Mesendoderm (in vitro differentiated cells): ENCODE data around the gene LRP10.
A peak's percentile ranks its signal among the peaks of the same experiment; 100 is the strongest.

Experiments used
- DNase-seq: peaks from one replicate; pipeline ENCODE4 v3.0.0; 2013
- H2AK5ac ChIP-seq: 2 replicates; pipeline ENCODE4 v1.6.1; 2013; ENCODE audit warnings: low read length, inconsistent platforms
- H2BK120ac ChIP-seq: 2 replicates; pipeline ENCODE4 v1.6.1; 2013; ENCODE audit warnings: low read depth, mild to moderate bottlenecking, low read length, moderate library complexity, mixed read lengths
- H2BK15ac ChIP-seq: replicated peaks from 2 replicates; pipeline ENCODE4 v1.6.1; 2013; ENCODE audit warnings: low read depth, mild to moderate bottlenecking, moderate library complexity
- H2BK5ac ChIP-seq: 2 replicates; pipeline ENCODE4 v1.6.1; 2013; ENCODE audit warnings: low read length, inconsistent platforms
- H3K18ac ChIP-seq: 2 replicates; pipeline ENCODE4 v1.6.1; 2013; ENCODE audit warnings: mild to moderate bottlenecking, low read length, mixed read lengths
- H3K23ac ChIP-seq: one replicate; pipeline ENCODE4 v1.6.1; 2013; ENCODE audit warnings: low read length
- H3K27ac ChIP-seq: 2 replicates; pipeline ENCODE4 v1.5.1; 2013; ENCODE audit warnings: low read depth, mild to moderate bottlenecking, inconsistent platforms, low read length, moderate library complexity
- H3K27me3 ChIP-seq: 2 replicates; pipeline ENCODE4 v1.6.1; 2013; ENCODE audit warnings: low read length, control low read depth, mild to moderate bottlenecking, inconsistent platforms; ENCODE audit not compliant: insufficient read depth, poor library complexity
- H3K36me3 ChIP-seq: 2 replicates; pipeline ENCODE4 v1.6.1; 2013; ENCODE audit warnings: low read length, inconsistent platforms; ENCODE audit not compliant: control insufficient read depth, insufficient read depth
- H3K4ac ChIP-seq: one replicate; pipeline ENCODE4 v1.6.1; 2013; ENCODE audit warnings: low read depth, mild to moderate bottlenecking, low read length, moderate library complexity
- H3K4me1 ChIP-seq: 2 replicates; pipeline ENCODE4 v1.6.1; 2013; ENCODE audit warnings: low read depth, low read length, inconsistent platforms; ENCODE audit not compliant: control insufficient read depth
- H3K4me2 ChIP-seq: 2 replicates; pipeline ENCODE4 v1.6.1; 2013; ENCODE audit warnings: low read length
- H3K4me3 ChIP-seq: 2 replicates; pipeline ENCODE4 v1.5.1; 2013; ENCODE audit warnings: mild to moderate bottlenecking, low read length
- H3K56ac ChIP-seq: one replicate; pipeline ENCODE4 v1.6.1; 2013; ENCODE audit warnings: low read length
- H3K79me1 ChIP-seq: 2 replicates; pipeline ENCODE4 v1.6.1; 2013; ENCODE audit warnings: low read length, inconsistent platforms
- H3K79me2 ChIP-seq: 2 replicates; pipeline ENCODE4 v1.6.1; 2013; ENCODE audit warnings: mild to moderate bottlenecking, low read length; ENCODE audit not compliant: control insufficient read depth, insufficient read depth
- H3K9ac ChIP-seq: 2 replicates; pipeline ENCODE4 v1.6.1; 2013; ENCODE audit warnings: low read length, inconsistent platforms
- H4K5ac ChIP-seq: one replicate; pipeline ENCODE4 v1.6.1; 2013; ENCODE audit warnings: low read length
- H4K8ac ChIP-seq: one replicate; pipeline ENCODE4 v1.6.1; 2013; ENCODE audit warnings: low read depth, mild to moderate bottlenecking, control low read depth, low read length, moderate library complexity
- WGBS: extraction: QIAGEN DNeasy Blood & Tissue Kit; methylation state at CpG from one replicate; pipeline ENCODE4 v1.1.7; 2013; ENCODE audit warnings: low lambda C conversion rate, missing lambda C conversion rate; ENCODE audit not compliant: insufficient coverage; ENCODE audit errors: extremely low coverage; 5-methylcytosine and 5-hydroxymethylcytosine counted together

Gene LRP10

DNA sequence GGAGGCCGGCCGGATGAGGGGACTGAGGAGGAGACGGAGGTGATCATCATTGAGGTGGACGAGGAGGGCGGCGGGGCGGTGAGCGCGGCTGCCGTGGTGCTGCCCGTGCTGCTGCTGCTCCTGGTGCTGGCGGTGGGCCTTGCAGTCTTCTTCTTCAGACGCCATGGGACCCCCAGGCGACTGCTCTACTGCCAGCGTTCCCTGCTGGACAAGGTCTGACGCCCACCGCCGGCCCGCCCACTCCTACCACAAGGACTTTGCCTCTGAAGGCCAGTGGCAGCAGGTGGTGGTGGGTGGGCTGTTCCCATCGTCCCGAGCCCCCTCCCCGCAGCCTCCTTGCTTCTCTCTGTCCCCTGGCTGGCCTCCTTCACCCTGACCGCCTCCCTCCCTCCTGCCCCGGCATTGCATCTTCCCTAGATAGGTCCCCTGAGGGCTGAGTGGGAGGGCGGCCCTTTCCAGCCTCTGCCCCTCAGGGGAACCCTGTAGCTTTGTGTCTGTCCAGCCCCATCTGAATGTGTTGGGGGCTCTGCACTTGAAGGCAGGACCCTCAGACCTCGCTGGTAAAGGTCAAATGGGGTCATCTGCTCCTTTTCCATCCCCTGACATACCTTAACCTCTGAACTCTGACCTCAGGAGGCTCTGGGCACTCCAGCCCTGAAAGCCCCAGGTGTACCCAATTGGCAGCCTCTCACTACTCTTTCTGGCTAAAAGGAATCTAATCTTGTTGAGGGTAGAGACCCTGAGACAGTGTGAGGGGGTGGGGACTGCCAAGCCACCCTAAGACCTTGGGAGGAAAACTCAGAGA lies 25.5 kb upstream of the LRP10 start:
- H2BK5ac ChIP-seq, result no peak overlapping the region
- no peaks in the 10 kb centered on the region for H3K79me2 ChIP-seq
- H3K9ac ChIP-seq, result no peak overlapping the region
- H3K4ac ChIP-seq, result no peak overlapping the region
- H2BK120ac ChIP-seq, result no peak overlapping the region
- peaks cover 2% of the 10 kb centered on the region for H3K4me1 ChIP-seq
- H3K23ac ChIP-seq, result no peak overlapping the region
- H2BK15ac ChIP-seq, result no peak overlapping the region
- H4K8ac ChIP-seq, result no peak overlapping the region
- no peak overlapping the region for H2AK5ac ChIP-seq
- peaks cover 32% of the 10 kb centered on the region for H3K36me3 ChIP-seq
- no peak overlapping the region for H3K27ac ChIP-seq
- DNase-seq, result no peak
- no peak overlapping the region for H3K18ac ChIP-seq
- H3K4me3 ChIP-seq, result no peak overlapping the region
- WGBS, result no CpG with 5 or more reads among the region's 26 CpGs
- H3K4me2 ChIP-seq, result no peak overlapping the region
- H3K79me1 ChIP-seq, result peaks cover 6% of the 10 kb centered on the region
- no peak overlapping the region for H4K5ac ChIP-seq
- no peaks in the 10 kb centered on the region for H3K27me3 ChIP-seq
- H3K56ac ChIP-seq, result no peak overlapping the region

DNA sequence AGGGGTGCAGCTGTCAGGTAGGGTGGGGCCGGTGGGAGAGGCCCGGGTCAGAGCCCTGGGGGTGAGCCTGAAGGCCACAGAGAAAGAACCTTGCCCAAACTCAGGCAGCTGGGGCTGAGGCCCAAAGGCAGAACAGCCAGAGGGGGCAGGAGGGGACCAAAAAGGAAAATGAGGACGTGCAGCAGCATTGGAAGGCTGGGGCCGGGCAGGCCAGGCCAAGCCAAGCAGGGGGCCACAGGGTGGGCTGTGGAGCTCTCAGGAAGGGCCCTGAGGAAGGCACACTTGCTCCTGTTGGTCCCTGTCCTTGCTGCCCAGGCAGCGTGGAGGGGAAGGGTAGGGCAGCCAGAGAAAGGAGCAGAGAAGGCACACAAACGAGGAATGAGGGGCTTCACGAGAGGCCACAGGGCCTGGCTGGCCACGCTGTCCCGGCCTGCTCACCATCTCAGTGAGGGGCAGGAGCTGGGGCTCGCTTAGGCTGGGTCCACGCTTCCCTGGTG lies 24.7 kb upstream of the LRP10 start:
- Histone ChIP-seq H4K5ac (no peak overlapping the region), H3K4me1 (peaks cover 2% of the 10 kb centered on the region), H3K27me3 (no peaks in the 10 kb centered on the region), H3K4me2 (no peak overlapping the region), H3K9ac (no peak overlapping the region), H2AK5ac (no peak overlapping the region), H3K4me3 (no peak overlapping the region), H3K79me2 (no peaks in the 10 kb centered on the region), H3K79me1 (peaks cover 6% of the 10 kb centered on the region), H2BK5ac (no peak overlapping the region), H4K8ac (no peak overlapping the region), H3K27ac (no peak overlapping the region), H2BK120ac (no peak overlapping the region), H3K56ac (no peak overlapping the region), H3K36me3 (peaks cover 26% of the 10 kb centered on the region), H3K4ac (no peak overlapping the region), H3K18ac (no peak overlapping the region), H2BK15ac (no peak overlapping the region), H3K23ac (no peak overlapping the region)
- DNase-seq, result no peak
- WGBS, result no CpG with 5 or more reads among the region's 11 CpGs

DNA sequence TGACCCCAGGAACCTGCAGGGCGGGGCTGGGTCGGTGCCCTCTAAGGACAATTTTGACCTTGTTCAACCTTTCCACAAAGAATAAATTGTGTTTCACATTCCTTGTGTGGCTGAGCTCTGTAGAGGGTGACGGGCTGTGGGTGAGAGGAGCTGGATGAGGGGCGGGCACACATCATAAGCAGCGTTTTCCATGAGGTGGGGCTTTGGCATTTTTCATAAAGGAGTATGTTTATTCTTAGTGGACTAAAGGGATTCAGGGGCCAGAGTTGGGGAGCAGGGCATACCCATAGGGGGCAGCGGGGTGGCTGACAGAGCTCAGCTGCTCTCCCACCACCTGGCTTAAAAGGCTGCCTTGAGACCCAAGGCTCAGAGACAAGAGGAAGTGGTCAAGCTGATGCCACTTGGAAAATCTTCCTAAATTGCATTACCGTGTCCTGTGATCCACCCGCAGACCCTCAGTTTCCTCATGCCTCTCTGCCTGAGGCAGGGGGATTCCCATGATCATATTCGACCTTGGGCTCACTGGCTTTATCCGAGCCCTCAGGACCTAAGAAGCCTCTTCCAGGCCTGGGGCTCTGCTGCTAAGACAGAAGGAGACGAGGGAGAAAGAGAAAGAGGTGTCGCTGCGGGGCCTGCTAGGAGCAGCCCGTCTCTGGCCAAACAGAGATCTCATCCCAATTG lies 23.7 kb upstream of the LRP10 start:
- Histone ChIP-seq H3K27ac (peak overlapping the region; percentile 37), H3K23ac (no peak overlapping the region), H3K56ac (peak overlapping the region; percentile 17), H2BK120ac (no peak overlapping the region), H3K79me1 (peaks cover 1% of the 10 kb centered on the region), H2BK15ac (no peak overlapping the region), H3K36me3 (peaks cover 18% of the 10 kb centered on the region), H3K4me3 (no peak overlapping the region), H4K5ac (no peak overlapping the region), H2BK5ac (no peak overlapping the region), H3K4ac (no peak overlapping the region), H3K9ac (peak overlapping the region; percentile 9), H3K4me1 (peaks cover 2% of the 10 kb centered on the region), H3K4me2 (no peak overlapping the region), H4K8ac (no peak overlapping the region), H3K18ac (no peak overlapping the region), H3K27me3 (no peaks in the 10 kb centered on the region), H3K79me2 (no peaks in the 10 kb centered on the region), H2AK5ac (no peak overlapping the region)
- DNase-seq, result no peak
- no CpG with 5 or more reads among the region's 14 CpGs for WGBS

DNA sequence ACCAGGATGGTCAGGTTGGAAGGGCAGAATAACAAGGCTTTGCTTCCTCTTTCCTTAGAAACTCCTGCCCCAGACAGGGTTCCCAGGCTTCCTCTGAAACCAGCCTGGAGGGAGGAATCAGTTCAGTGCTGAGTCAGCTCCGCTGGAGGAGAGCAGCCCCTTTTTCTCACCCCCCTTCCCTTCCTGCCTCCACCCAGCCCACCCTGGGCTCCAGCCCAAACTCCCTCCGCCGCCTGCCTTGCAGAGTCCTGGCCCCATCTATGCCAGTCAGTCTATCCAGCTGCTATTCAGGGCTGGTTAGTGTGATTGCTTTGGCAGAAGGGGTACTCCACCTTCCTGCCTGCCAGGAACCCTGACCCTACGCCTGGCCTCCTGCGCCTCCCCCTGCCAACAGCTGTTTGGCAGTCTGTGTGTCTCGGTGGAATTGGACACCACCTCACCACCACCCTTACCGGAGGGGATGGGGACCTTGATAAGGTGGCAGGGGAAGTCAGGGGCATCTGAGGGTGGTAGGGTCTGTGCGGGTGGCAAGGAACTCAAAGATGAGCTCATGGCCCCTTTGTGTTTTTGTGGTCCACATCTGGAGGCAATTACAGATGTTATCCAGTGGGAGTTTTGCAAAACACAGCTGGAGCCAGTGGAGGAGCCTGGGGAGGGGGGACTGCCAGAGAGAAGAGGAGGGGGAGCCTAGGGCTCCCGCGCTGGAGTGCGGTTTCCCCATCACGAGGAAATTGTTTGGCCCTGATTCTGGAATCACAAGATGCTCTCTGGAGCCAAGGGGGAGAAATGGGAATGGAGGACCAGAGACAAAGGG lies 23.0 kb upstream of the LRP10 start:
- peaks cover 2% of the 10 kb centered on the region for H3K4me1 ChIP-seq

DNA sequence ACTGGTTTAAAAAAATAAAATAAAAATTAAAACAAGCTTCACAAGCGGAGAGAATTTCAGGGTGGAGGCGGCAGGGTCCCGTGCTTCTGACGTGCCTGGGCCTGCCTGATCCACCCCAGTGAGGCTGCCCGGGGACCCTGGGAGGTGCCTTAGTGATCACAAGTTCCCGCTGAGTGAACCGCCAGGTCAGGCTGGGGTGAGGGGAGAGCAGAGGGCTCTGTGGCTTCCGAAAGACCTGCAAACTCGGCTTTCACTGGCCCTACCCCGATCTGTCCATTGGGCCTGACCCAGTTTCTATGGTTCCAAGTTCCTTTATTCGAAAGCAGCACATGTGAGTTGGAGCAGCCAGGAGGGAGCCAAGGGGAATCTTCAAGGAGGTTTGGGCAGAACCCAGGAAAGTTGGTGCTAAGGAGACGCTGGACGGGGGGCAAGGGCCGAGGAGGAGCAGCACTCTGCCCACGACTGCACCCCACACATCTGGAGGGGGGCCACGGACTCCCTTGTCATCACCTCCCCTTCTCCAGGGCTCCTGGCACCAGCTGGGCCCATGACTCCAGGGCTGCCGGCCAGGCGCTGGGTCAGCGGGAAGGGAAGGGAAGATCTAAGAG lies 22.2 kb upstream of the LRP10 start:
- Histone ChIP-seq H3K36me3 (peaks cover 11% of the 10 kb centered on the region), H3K56ac (peak overlapping the region; percentile 43), H3K79me2 (no peaks in the 10 kb centered on the region), H2AK5ac (peak overlapping the region; percentile 60), H3K4me3 (no peak overlapping the region), H3K79me1 (no peaks in the 10 kb centered on the region), H3K9ac (no peak overlapping the region), H3K18ac (no peak overlapping the region), H4K5ac (no peak overlapping the region), H2BK15ac (no peak overlapping the region), H4K8ac (no peak overlapping the region), H2BK120ac (no peak overlapping the region), H3K4me1 (peaks cover 2% of the 10 kb centered on the region), H3K27ac (no peak overlapping the region), H3K23ac (no peak overlapping the region), H2BK5ac (no peak overlapping the region), H3K4ac (no peak overlapping the region), H3K27me3 (no peaks in the 10 kb centered on the region), H3K4me2 (no peak overlapping the region)
- WGBS, result no CpG with 5 or more reads among the region's 19 CpGs
- DNase-seq, result no peak

More for the DNA sequence above, 23.0 kb upstream of the LRP10 start:
- Histone ChIP-seq H3K9ac (peak overlapping the region; percentile 45), H3K4me2 (no peak overlapping the region), H3K23ac (no peak overlapping the region), H2BK5ac (no peak overlapping the region), H3K79me2 (no peaks in the 10 kb centered on the region), H3K18ac (no peak overlapping the region), H4K5ac (no peak overlapping the region), H3K27ac (peak overlapping the region; percentile 37), H3K79me1 (no peaks in the 10 kb centered on the region), H2AK5ac (no peak overlapping the region), H2BK120ac (no peak overlapping the region), H3K4me3 (no peak overlapping the region), H2BK15ac (no peak overlapping the region), H3K36me3 (peaks cover 12% of the 10 kb centered on the region), H4K8ac (no peak overlapping the region), H3K4ac (no peak overlapping the region), H3K27me3 (no peaks in the 10 kb centered on the region), H3K56ac (peak overlapping the region; percentile 76)
- DNase-seq, result peak; percentile 68
- WGBS, result no CpG with 5 or more reads among the region's 12 CpGs
